Activated CD4-positive, alpha-beta memory T cell treated with anti-CD3 and anti-CD28 coated beads, Interleukin-2, amount 10 ng/mL, durations not matched to agents 7 days and 5 days (primary cell): Measurements from ENCODE around the gene PGLYRP2. TPM values are rescaled to one million over a fixed set of nuclear protein-coding genes. Genes with fewer than 3 reads are reported as not detected.

Source experiments
- CTCF ChIA-PET: fragments of 350-600 bp; sonication (Branson Sonifier 250); formaldehyde crosslinking; loops from one replicate; lab custom pipeline; 2021; ENCODE audit warnings: antibody characterized with exemption, inconsistent platforms; lab: Charles Lee
- POLR2A ChIA-PET: fragments of 350-600 bp; sonication (Branson Sonifier 250); formaldehyde crosslinking; loops from one replicate; lab custom pipeline; 2021; ENCODE audit warnings: antibody characterized with exemption; lab: Charles Lee
- DNase-seq: peaks from one replicate; pipeline ENCODE4 v3.0.0-alpha.2; 2020
- H3K27ac Mint-ChIP-seq: one replicate; pipeline ENCODE4 v1.8.0; 2021; ENCODE audit warnings: mild to moderate bottlenecking, mixed read lengths
- H3K27me3 Mint-ChIP-seq: one replicate; pipeline ENCODE4 v1.8.0; 2021; ENCODE audit warnings: mixed read lengths
- H3K36me3 Mint-ChIP-seq: one replicate; pipeline ENCODE4 v1.8.0; 2021; ENCODE audit warnings: low read depth, mixed read lengths
- H3K4me1 Mint-ChIP-seq: one replicate; pipeline ENCODE4 v1.8.0; 2021; ENCODE audit warnings: mixed read lengths
- H3K4me3 Mint-ChIP-seq: one replicate; pipeline ENCODE4 v1.8.0; 2021; ENCODE audit warnings: mild to moderate bottlenecking, mixed read lengths
- H3K9me3 Mint-ChIP-seq: one replicate; pipeline ENCODE4 v1.8.0; 2021; ENCODE audit warnings: mixed read lengths
- total RNA-seq, 2 experiments: library from RNA; stranded (reverse); gene quantifications; one replicate each; pipeline ENCODE4 v1.2.3, GENCODE V29; 2021

Gene PGLYRP2
- total RNA-seq, 2 experiments from 2014 or later: 0.08 to 0.10 TPM

- ChIA-PET CTCF (interaction anchor here (1.0 to 3.8 kb wide), 7 partner anchors 13 to 124 kb away, joined by 4 to 26 read pairs (median 8); partner anchors contain the start of gene AKAP8L), POLR2A (interaction anchor here (1.0 to 4.0 kb wide), 14 partner anchors 13 to 307 kb away, joined by 3 to 71 read pairs (median 8); partner anchors contain the start of genes AKAP8, AKAP8L, BRD4 and RASAL3)
- Mint-ChIP-seq H3K27me3 (no peaks in the 10 kb centered on the region), H3K9me3 (no peaks in the 10 kb centered on the region), H3K27ac (peak overlapping the region; percentile 86), H3K4me1 (peaks cover 32% of the 10 kb centered on the region), H3K36me3 (peaks cover 23% of the 10 kb centered on the region), H3K4me3 (peak overlapping the region; percentile 96)
- DNase-seq: peak; percentile 31
Observed at GRCh38 chr19:15432018-15432494, 47.2 kb downstream of the PGLYRP2 start.

- Mint-ChIP-seq H3K36me3 (peaks cover 28% of the 10 kb centered on the region), H3K27me3 (no peaks in the 10 kb centered on the region), H3K9me3 (no peaks in the 10 kb centered on the region), H3K4me1 (peaks cover 32% of the 10 kb centered on the region), H3K4me3 (peak overlapping the region; percentile 96), H3K27ac (peak overlapping the region; percentile 86)
- ChIA-PET POLR2A (interaction anchor here (0.6 to 4.0 kb wide), 7 partner anchors 12 to 940 kb away, joined by 3 to 71 read pairs (median 4); partner anchors contain the start of genes AKAP8, AKAP8L, RASAL3 and WIZ), CTCF (interaction anchor here (2.2 to 3.8 kb wide), 2 partner anchors 12 to 124 kb away, joined by 6 to 24 read pairs; partner anchors contain the start of gene AKAP8L)
- DNase-seq: no peak
Observed at GRCh38 chr19:15431396-15432017, 47.8 kb downstream of the PGLYRP2 start.

GRCh38 chr19:15430526-15431120, 48.7 kb downstream of the PGLYRP2 start:
- Mint-ChIP-seq H3K4me3 (peak overlapping the region; percentile 96), H3K9me3 (no peaks in the 10 kb centered on the region), H3K27ac (no peak overlapping the region), H3K27me3 (no peaks in the 10 kb centered on the region), H3K36me3 (peaks cover 36% of the 10 kb centered on the region), H3K4me1 (peaks cover 29% of the 10 kb centered on the region)
- DNase-seq: no peak
- POLR2A ChIA-PET: interaction anchor here (1.0 to 4.0 kb wide), 6 partner anchors 11 to 81 kb away, joined by 3 to 50 read pairs (median 4); partner anchors contain the start of genes AKAP8, AKAP8L and WIZ
- CTCF ChIA-PET: interaction anchor here (1.4 to 3.8 kb wide), 3 partner anchors 9 to 125 kb away, joined by 4 to 24 read pairs (median 6); partner anchors contain the start of gene AKAP8L

GRCh38 chr19:15429825-15430467, 49.4 kb downstream of the PGLYRP2 start:
- Mint-ChIP-seq H3K27ac (no peak overlapping the region), H3K4me1 (peaks cover 29% of the 10 kb centered on the region), H3K36me3 (peaks cover 38% of the 10 kb centered on the region), H3K4me3 (no peak overlapping the region), H3K9me3 (no peaks in the 10 kb centered on the region), H3K27me3 (no peaks in the 10 kb centered on the region)
- ChIA-PET POLR2A (interaction anchor here (1.0 to 4.0 kb wide), 5 partner anchors 11 to 80 kb away, joined by 3 to 50 read pairs (median 4); partner anchors contain the start of genes AKAP8, AKAP8L and WIZ), CTCF (interaction anchor here (1.4 to 3.8 kb wide), 3 partner anchors 8 to 126 kb away, joined by 4 to 24 read pairs (median 6); partner anchors contain the start of gene AKAP8L)
- DNase-seq: no peak

GRCh38 chr19:15428956-15429824, 50.1 kb downstream of the PGLYRP2 start:
- H3K27ac Mint-ChIP-seq: no peak overlapping the region
- peaks cover 29% of the 10 kb centered on the region for H3K4me1 Mint-ChIP-seq
- H3K4me3 Mint-ChIP-seq: no peak overlapping the region
- no peaks in the 10 kb centered on the region for H3K27me3 Mint-ChIP-seq
- POLR2A ChIA-PET: interaction anchor here (4.0 kb wide), 1 partner anchor 10 kb away, joined by 50 read pairs; the partner anchor contains the start of gene AKAP8L
- DNase-seq: no peak
- CTCF ChIA-PET: interaction anchor here (1.4 to 3.8 kb wide), 2 partner anchors 7 to 10 kb away, joined by 4 to 24 read pairs; partner anchors contain the start of gene AKAP8L
- H3K36me3 Mint-ChIP-seq: peaks cover 43% of the 10 kb centered on the region
- no peaks in the 10 kb centered on the region for H3K9me3 Mint-ChIP-seq

GRCh38 chr19:15427991-15428471, 51.3 kb downstream of the PGLYRP2 start:
- peaks cover 53% of the 10 kb centered on the region for H3K36me3 Mint-ChIP-seq
- ChIA-PET CTCF (interaction anchor here (3.8 kb wide), 1 partner anchor 9 kb away, joined by 24 read pairs; the partner anchor contains the start of gene AKAP8L), POLR2A (interaction anchor here (4.0 kb wide), 1 partner anchor 9 kb away, joined by 50 read pairs; the partner anchor contains the start of gene AKAP8L)
- no peaks in the 10 kb centered on the region for H3K27me3 Mint-ChIP-seq
- H3K9me3 Mint-ChIP-seq: peaks cover 3% of the 10 kb centered on the region
- no peak overlapping the region for H3K4me3 Mint-ChIP-seq
- no peak overlapping the region for H3K27ac Mint-ChIP-seq
- DNase-seq: no peak
- H3K4me1 Mint-ChIP-seq: peaks cover 22% of the 10 kb centered on the region

- ChIA-PET POLR2A (no interaction called here), CTCF (no interaction called here)
- Mint-ChIP-seq H3K4me3 (no peak overlapping the region), H3K4me1 (peaks cover 20% of the 10 kb centered on the region), H3K9me3 (peaks cover 3% of the 10 kb centered on the region), H3K27ac (no peak overlapping the region), H3K27me3 (no peaks in the 10 kb centered on the region), H3K36me3 (peaks cover 60% of the 10 kb centered on the region)
- DNase-seq: no peak
Observed at GRCh38 chr19:15427350-15427700, 52.0 kb downstream of the PGLYRP2 start.

- no peak for DNase-seq
- ChIA-PET CTCF (interaction anchor here (0.9 kb wide), 1 partner anchor 129 kb away, joined by 3 read pairs; no protein-coding TSS in a partner anchor), POLR2A (no interaction called here)
- Mint-ChIP-seq H3K27ac (no peak overlapping the region), H3K36me3 (peaks cover 62% of the 10 kb centered on the region), H3K4me3 (no peak overlapping the region), H3K9me3 (peaks cover 3% of the 10 kb centered on the region), H3K4me1 (peaks cover 18% of the 10 kb centered on the region), H3K27me3 (no peaks in the 10 kb centered on the region)
Observed at GRCh38 chr19:15426485-15427349, 52.6 kb downstream of the PGLYRP2 start.

- no peak for DNase-seq
- ChIA-PET POLR2A (no interaction called here), CTCF (interaction anchor here (0.9 kb wide), 1 partner anchor 130 kb away, joined by 3 read pairs; no protein-coding TSS in a partner anchor)
- no peak overlapping the region for H3K27ac Mint-ChIP-seq
- peaks cover 7% of the 10 kb centered on the region for H3K4me1 Mint-ChIP-seq
- H3K4me3 Mint-ChIP-seq: no peak overlapping the region
- H3K9me3 Mint-ChIP-seq: peaks cover 3% of the 10 kb centered on the region
- H3K36me3 Mint-ChIP-seq: peaks cover 57% of the 10 kb centered on the region
- no peaks in the 10 kb centered on the region for H3K27me3 Mint-ChIP-seq
Observed at GRCh38 chr19:15425321-15425950, 53.9 kb downstream of the PGLYRP2 start.

GRCh38 chr19:15424692-15425272, 54.5 kb downstream of the PGLYRP2 start:
- no peak for DNase-seq
- H3K36me3 Mint-ChIP-seq: peaks cover 55% of the 10 kb centered on the region
- peaks cover 11% of the 10 kb centered on the region for H3K4me1 Mint-ChIP-seq
- H3K9me3 Mint-ChIP-seq: peaks cover 3% of the 10 kb centered on the region
- H3K27me3 Mint-ChIP-seq: no peaks in the 10 kb centered on the region
- no peak overlapping the region for H3K27ac Mint-ChIP-seq
- ChIA-PET POLR2A (no interaction called here), CTCF (no interaction called here)
- no peak overlapping the region for H3K4me3 Mint-ChIP-seq
